Suprapubic skin (tissue), 3 donors: Measurements from ENCODE around the gene RBPJ.
A peak's percentile ranks its signal among the peaks of the same experiment; 100 is the strongest.

ENCODE experiments used
- EP300 ChIP-seq: sonication (generic); formaldehyde crosslinking; IDR thresholded peaks from one replicate; pipeline ENCODE4 v1.6.1; 2017; ENCODE audit warnings: antibody characterized with exemption
- POLR2A ChIP-seq, 2 donors: fragments of 450-650 bp; IDR thresholded peaks; one replicate each; pipeline ENCODE4 v1.6.1; 2017; ENCODE audit warnings: antibody characterized with exemption in 2 of 2, mild to moderate bottlenecking in 2 of 2, moderate library complexity in 2 of 2
- TF ChIP-seq, protein P1 (sequence below), 2 donors: fragments of 200-600 bp in 1 of 2; fragments of 450-650 bp in 1 of 2; sonication (generic) in 1 of 2; IDR thresholded peaks; one replicate each; pipeline ENCODE4 v1.5.1; 2016 to 2019; ENCODE audit warnings: antibody characterized with exemption in 2 of 2, mild to moderate bottlenecking in 1 of 2, moderate library complexity in 1 of 2

DNA sequence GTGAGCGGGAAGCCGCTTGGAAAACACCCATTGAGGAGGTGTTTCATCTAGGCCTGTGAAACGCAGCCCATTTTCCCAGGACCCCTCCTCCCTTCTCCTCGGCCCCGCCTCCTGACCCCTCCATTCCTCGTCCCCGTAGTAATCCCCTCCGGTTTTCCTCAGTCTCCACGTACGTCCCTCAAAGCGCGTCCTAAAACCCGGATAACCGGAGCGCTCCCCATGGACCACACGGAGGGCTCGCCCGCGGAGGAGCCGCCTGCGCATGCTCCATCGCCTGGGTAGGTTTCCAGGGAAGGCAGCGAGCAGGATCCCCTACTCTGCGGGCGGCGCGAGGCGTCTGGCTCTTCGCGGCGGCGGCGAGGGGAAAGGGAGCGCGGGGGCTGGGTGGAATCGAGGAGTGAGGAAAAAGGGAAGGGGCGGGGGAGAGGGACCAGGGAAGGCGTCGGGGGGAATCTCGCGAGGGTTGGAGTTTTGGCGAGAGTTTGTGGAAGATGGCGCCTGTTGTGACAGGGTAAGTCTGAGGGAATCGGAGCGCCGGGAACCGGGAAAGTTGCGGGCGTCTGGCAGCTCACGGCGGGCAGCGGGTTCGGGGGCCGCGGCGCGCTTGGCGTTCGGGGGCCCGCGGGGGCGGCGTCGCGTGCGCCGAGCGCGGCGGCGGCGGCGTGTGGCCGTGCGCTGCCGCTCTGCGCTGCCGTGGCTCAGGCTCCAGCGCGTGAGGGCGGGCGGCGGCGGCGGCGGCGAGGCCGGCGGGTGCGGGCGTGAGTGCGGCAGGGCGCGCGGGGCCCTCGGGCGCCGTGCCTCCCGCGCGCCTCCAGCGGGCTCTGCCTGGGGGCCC lies at the start of gene RBPJ:
- TF ChIP-seq, protein P1, sequence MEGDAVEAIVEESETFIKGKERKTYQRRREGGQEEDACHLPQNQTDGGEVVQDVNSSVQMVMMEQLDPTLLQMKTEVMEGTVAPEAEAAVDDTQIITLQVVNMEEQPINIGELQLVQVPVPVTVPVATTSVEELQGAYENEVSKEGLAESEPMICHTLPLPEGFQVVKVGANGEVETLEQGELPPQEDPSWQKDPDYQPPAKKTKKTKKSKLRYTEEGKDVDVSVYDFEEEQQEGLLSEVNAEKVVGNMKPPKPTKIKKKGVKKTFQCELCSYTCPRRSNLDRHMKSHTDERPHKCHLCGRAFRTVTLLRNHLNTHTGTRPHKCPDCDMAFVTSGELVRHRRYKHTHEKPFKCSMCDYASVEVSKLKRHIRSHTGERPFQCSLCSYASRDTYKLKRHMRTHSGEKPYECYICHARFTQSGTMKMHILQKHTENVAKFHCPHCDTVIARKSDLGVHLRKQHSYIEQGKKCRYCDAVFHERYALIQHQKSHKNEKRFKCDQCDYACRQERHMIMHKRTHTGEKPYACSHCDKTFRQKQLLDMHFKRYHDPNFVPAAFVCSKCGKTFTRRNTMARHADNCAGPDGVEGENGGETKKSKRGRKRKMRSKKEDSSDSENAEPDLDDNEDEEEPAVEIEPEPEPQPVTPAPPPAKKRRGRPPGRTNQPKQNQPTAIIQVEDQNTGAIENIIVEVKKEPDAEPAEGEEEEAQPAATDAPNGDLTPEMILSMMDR (IDR thresholded peaks at IDR 0.05), result no peak
- TF ChIP-seq POLR2A (IDR thresholded peaks at IDR 0.05) (peak in 1 of 2 donors; percentile 45), EP300 (no peak)
